Body of pancreas (tissue), 4 donors: ENCODE data around the gene RBM44. TPM values are rescaled to one million over a fixed set of nuclear protein-coding genes. Genes with fewer than 3 reads are reported as not detected.
A peak's percentile ranks its signal among the peaks of the same experiment; 100 is the strongest.

Experiments
- ATAC-seq: fragments of 150-250 bp; one replicate; pipeline ENCODE4 v1.9.1; 2016
- DNase-seq, 4 donors: peaks; one replicate each; pipeline ENCODE4 v3.0.0-alpha.2; 2019
- H3K27ac ChIP-seq, 4 donors: fragments of 200-600 bp; sonication (generic); 1 replicate in 3 of 4; 2 replicates in 1 of 4; pipeline versions ENCODE4 v1.5.1 to v1.6.1; 2016 to 2019; ENCODE audit warnings: mild to moderate bottlenecking in 1 of 4, mixed read lengths in 1 of 4, moderate library complexity in 1 of 4
- H3K27me3 ChIP-seq, 2 donors: fragments of 200-600 bp; sonication (generic); one replicate each; pipeline ENCODE4 v1.6.0; 2016; ENCODE audit warnings: mild to moderate bottlenecking in 1 of 2
- H3K36me3 ChIP-seq, 2 donors: fragments of 200-600 bp; sonication (generic); replicated peaks in 1 of 2; 2 replicates each; pipeline ENCODE4 v1.5.1; 2016; ENCODE audit warnings: low read depth in 2 of 2; ENCODE audit not compliant: insufficient read depth in 1 of 2
- H3K4me1 ChIP-seq: fragments of 200-600 bp; sonication (generic); one replicate; pipeline ENCODE4 v1.6.0; 2016
- H3K4me3 ChIP-seq, 2 donors: fragments of 200-600 bp; sonication (generic); 1 replicate in 1 of 2; 2 replicates in 1 of 2; pipeline ENCODE4 v1.5.1; 2016 to 2019
- H3K9me3 ChIP-seq, 3 donors: fragments of 200-600 bp; sonication (generic); 1 replicate in 2 of 3; 2 replicates in 1 of 3; pipeline ENCODE4 v1.5.1; 2016
- CTCF ChIP-seq, 7 experiments: fragments of 450-650 bp in 4 of 7; fragments of 200-600 bp in 3 of 7; sonication (generic) in 3 of 7; IDR thresholded peaks; one replicate each; pipeline ENCODE4 v1.5.1; 2016 to 2019; ENCODE audit warnings: antibody characterized with exemption in 7 of 7
- POLR2A ChIP-seq, 3 donors: fragments of 450-650 bp; IDR thresholded peaks; one replicate each; pipeline ENCODE4 v1.6.1; 2016; ENCODE audit warnings: antibody characterized with exemption in 3 of 3, mild to moderate bottlenecking in 2 of 3
- WGBS, 2 donors: methylation state at CpG; one replicate each; pipeline ENCODE4 v1.1.5; 2017; 5-methylcytosine and 5-hydroxymethylcytosine counted together
- intact Hi-C: fragments of 100-400 bp; cut with DNase I; formaldehyde crosslinking; loops from one replicate; pipeline ENCODE4 v1.15.1; 2023
- small RNA-seq: library from RNA; depleted of rRNA; stranded (forward); fragments of <200 nt; gene quantifications from one replicate; pipeline ENCODE3, GENCODE V24; 2016
- total RNA-seq, 2 donors: library from RNA; depleted of rRNA; stranded (reverse); fragments of >200 nt; gene quantifications; one replicate each; pipeline ENCODE4 v1.1.0, GENCODE V29; 2016

The RBM44 gene
- total RNA-seq, 2 donors from 2014 or later = 0.52 to 1.6 TPM

- Histone ChIP-seq H3K4me1 (peaks cover 33% of the 10 kb centered on the region), H3K4me3 (no peak overlapping the region), H3K27me3 (no peaks in the 10 kb centered on the region), H3K27ac (peak overlapping the region in 3 of 4 donors; percentile 31 to 62 (median 42)), H3K9me3 (no peaks in the 10 kb centered on the region), H3K36me3 (no peaks in the 10 kb centered on the region)
- ATAC-seq = no peak
- TF ChIP-seq CTCF (IDR thresholded peaks at IDR 0.05) = no peak
- TF ChIP-seq POLR2A (IDR thresholded peaks at IDR 0.05) = no peak
- DNase-seq = no peak
- 92 to 96% methylated on average over 8 of the region's 8 CpGs for WGBS, 2 donors
- intact Hi-C loops = no loop called here
These were observed 90.4 kb downstream of the RBM44 start for GRCh38 chr2:237889016-237889415.

GRCh38 chr2:237889811-237890210 lies 91.2 kb downstream of the RBM44 start:
- DNase-seq = no peak
- no peak overlapping the region for H3K4me3 ChIP-seq
- H3K4me1 ChIP-seq = peaks cover 33% of the 10 kb centered on the region
- TF ChIP-seq POLR2A (IDR thresholded peaks at IDR 0.05) = no peak
- TF ChIP-seq CTCF (IDR thresholded peaks at IDR 0.05) = no peak
- H3K36me3 ChIP-seq = no peaks in the 10 kb centered on the region
- no peak for ATAC-seq
- H3K27ac ChIP-seq = no peak overlapping the region
- 96 to 100% methylated on average over 5 to 10 of the region's 10 CpGs for WGBS, 2 donors
- H3K9me3 ChIP-seq = no peaks in the 10 kb centered on the region
- intact Hi-C loops = no loop called here
- no peaks in the 10 kb centered on the region for H3K27me3 ChIP-seq

Small RNAs within 50 kb of the gene (small RNA-seq; reads per million reads assigned to genes)
- not detected for gene RF00157

Other genes with a start within 250 kb of the RBM44 start
- not detected for gene PRLH, start 232.2 kb upstream of the RBM44 start, total RNA-seq
- 10 to 100 TPM; 35.3 to 38.9 TPM for gene RAB17, start 208.0 kb upstream of the RBM44 start, total RNA-seq
- 10 to 100 TPM; 49.8 to 57.1 TPM for gene LRRFIP1, start 171.2 kb upstream of the RBM44 start, total RNA-seq
- 10 to 100 TPM; 74.2 to 85.4 TPM for gene RAMP1, start 60.8 kb downstream of the RBM44 start, total RNA-seq
- gene UBE2F, start 168.2 kb downstream of the RBM44 start, total RNA-seq = 10 to 100 TPM; 67.7 to 69.9 TPM